IMR-90 (cell line): ENCODE data around the gene HTR3A. TPM values are rescaled to one million over a fixed set of nuclear protein-coding genes. Genes with fewer than 3 reads are reported as not detected.

Experiments used
- ATAC-seq: fragments of 200-7000 bp; cut with Tn5 transposase; 2 replicates; pipeline ENCODE4 v1.9.1; 2020; ENCODE audit warnings: low read depth, mild to moderate bottlenecking, moderate library complexity
- BruUV-seq: library from RNA; stranded (reverse); fragments of 400-500 nt; replicated peaks from 2 replicates; lab custom pipeline; 2021; lab: Mats Ljungman, UMichigan
- CTCF ChIA-PET: fragments of 300-600 bp; formaldehyde crosslinking; extraction: SDS; loops from one replicate; lab custom pipeline; 2021; ENCODE audit warnings: antibody characterized with exemption; lab: Yijun Ruan, JAX
- POLR2A ChIA-PET: fragments of 300-600 bp; sonication (Branson Sonifier 250); formaldehyde crosslinking; loops from one replicate; lab custom pipeline; 2022; ENCODE audit warnings: antibody characterized with exemption; ENCODE audit not compliant: unreplicated experiment; lab: Charles Lee
- DNase-seq: peaks from one replicate; pipeline ENCODE4 v3.0.0; 2013
- H2AFZ ChIP-seq: replicated peaks from 2 replicates; pipeline ENCODE3; 2013; ENCODE audit warnings: low read length, mild to moderate bottlenecking; ENCODE audit not compliant: poor library complexity
- H2AK5ac ChIP-seq: 2 replicates; pipeline ENCODE4 v1.6.1; 2013; ENCODE audit warnings: low read depth, low read length, inconsistent platforms
- H2AK9ac ChIP-seq: replicated peaks from 2 replicates; pipeline ENCODE3; 2013; ENCODE audit warnings: mild to moderate bottlenecking, low read depth, low read length, moderate library complexity; ENCODE audit not compliant: poor library complexity
- H2BK120ac ChIP-seq: 2 replicates; pipeline ENCODE4 v1.6.1; 2013; ENCODE audit warnings: low read depth, low read length, inconsistent platforms
- H2BK15ac ChIP-seq: 3 replicates; pipeline ENCODE4 v1.6.1; 2013; ENCODE audit warnings: low read depth, low read length, inconsistent platforms
- H2BK20ac ChIP-seq: 2 replicates; pipeline ENCODE4 v1.6.1; 2013; ENCODE audit warnings: low read depth, mild to moderate bottlenecking, inconsistent platforms, low read length, moderate library complexity
- H2BK5ac ChIP-seq: 2 replicates; pipeline ENCODE4 v1.6.1; 2013; ENCODE audit warnings: mild to moderate bottlenecking, low read depth, low read length, inconsistent platforms; ENCODE audit not compliant: poor library complexity, severe bottlenecking
- H3K14ac ChIP-seq: replicated peaks from 2 replicates; pipeline ENCODE4 v1.6.1; 2013; ENCODE audit warnings: low read depth, low read length, inconsistent platforms
- H3K18ac ChIP-seq: 2 replicates; pipeline ENCODE4 v1.6.1; 2013; ENCODE audit warnings: low read depth, low read length, control low read depth
- H3K23ac ChIP-seq: 2 replicates; pipeline ENCODE4 v1.6.1; 2013; ENCODE audit warnings: low read depth, low read length, inconsistent platforms
- H3K27ac ChIP-seq: 2 replicates; pipeline ENCODE4 v1.5.1; 2013; ENCODE audit warnings: mild to moderate bottlenecking, control low read depth, low read length; ENCODE audit not compliant: insufficient read depth
- H3K27me3 ChIP-seq: 2 replicates; pipeline ENCODE4 v1.6.1; 2013; ENCODE audit warnings: low read length; ENCODE audit not compliant: control insufficient read depth, insufficient read depth
- H3K36me3 ChIP-seq: 2 replicates; pipeline ENCODE4 v1.6.1; 2013; ENCODE audit warnings: low read length, mixed read lengths; ENCODE audit not compliant: control insufficient read depth, insufficient read depth
- H3K4ac ChIP-seq: 2 replicates; pipeline ENCODE4 v1.6.1; 2013; ENCODE audit warnings: low read depth, low read length, inconsistent platforms
- H3K4me1 ChIP-seq: 2 replicates; pipeline ENCODE4 v1.6.1; 2013; ENCODE audit warnings: low read length, mixed read lengths; ENCODE audit not compliant: control insufficient read depth, insufficient read depth
- H3K4me2 ChIP-seq: 2 replicates; pipeline ENCODE4 v1.6.1; 2013; ENCODE audit warnings: low read depth, mild to moderate bottlenecking, control low read depth, low read length, moderate library complexity
- H3K4me3 ChIP-seq: 2 replicates; pipeline ENCODE4 v1.5.1; 2013; ENCODE audit warnings: low read depth, mild to moderate bottlenecking, control low read depth, low read length, moderate library complexity; ENCODE audit not compliant: insufficient read depth
- H3K56ac ChIP-seq: 2 replicates; pipeline ENCODE4 v1.6.1; 2013; ENCODE audit warnings: low read length, inconsistent platforms; ENCODE audit not compliant: insufficient read depth; ENCODE audit errors: extremely low read depth
- H3K79me1 ChIP-seq, 2 experiments: 2 replicates each; pipeline ENCODE4 v1.6.1; 2013; ENCODE audit warnings: low read length in 2 of 2, inconsistent platforms in 1 of 2, low read depth in 1 of 2
- H3K9ac ChIP-seq: 2 replicates; pipeline ENCODE4 v1.6.1; 2013; ENCODE audit warnings: low read depth, low read length, control low read depth
- H3K9me1 ChIP-seq: 2 replicates; pipeline ENCODE4 v1.6.1; 2013; ENCODE audit warnings: low read length, inconsistent platforms; ENCODE audit not compliant: insufficient read depth
- H3K9me3 ChIP-seq: 2 replicates; pipeline ENCODE4 v1.6.1; 2013; ENCODE audit warnings: low read length; ENCODE audit not compliant: control insufficient read depth, insufficient read depth
- H4K20me1 ChIP-seq: 2 replicates; pipeline ENCODE4 v1.6.1; 2013; ENCODE audit warnings: low read length, inconsistent platforms; ENCODE audit not compliant: insufficient read depth
- H4K5ac ChIP-seq: 2 replicates; pipeline ENCODE4 v1.6.1; 2013; ENCODE audit warnings: mild to moderate bottlenecking, low read depth, low read length, control low read depth
- H4K8ac ChIP-seq, 2 experiments: 2 replicates each; pipeline ENCODE4 v1.6.1; 2013; ENCODE audit warnings: low read depth in 2 of 2, low read length in 2 of 2, control low read depth in 1 of 2, inconsistent platforms in 1 of 2
- H4K91ac ChIP-seq: 2 replicates; pipeline ENCODE4 v1.6.1; 2013; ENCODE audit warnings: low read depth, low read length, inconsistent platforms; ENCODE audit not compliant: insufficient read depth
- BHLHE40 ChIP-seq: fragments of 150-350 bp; IDR thresholded peaks from 2 replicates; pipeline ENCODE4 v1.6.1; 2016; ENCODE audit warnings: mild to moderate bottlenecking, low read depth, low read length
- CEBPB ChIP-seq: IDR thresholded peaks from 2 replicates; pipeline ENCODE4 v1.6.1; 2012; ENCODE audit warnings: low read depth, low read length, improper control_type of control experiment
- CHD1 ChIP-seq: IDR thresholded peaks from 2 replicates; pipeline ENCODE4 v1.6.1; 2012; ENCODE audit warnings: low read depth, low read length, improper control_type of control experiment
- FOS ChIP-seq: fragments of 150-350 bp; IDR thresholded peaks from 2 replicates; pipeline ENCODE4 v1.6.1; 2016; ENCODE audit warnings: low read depth, low read length
- MAFK ChIP-seq: IDR thresholded peaks from 2 replicates; pipeline ENCODE4 v1.6.1; 2012; ENCODE audit warnings: low read depth, low read length, improper control_type of control experiment
- MAZ ChIP-seq: IDR thresholded peaks from 2 replicates; pipeline ENCODE4 v1.6.1; 2012; ENCODE audit warnings: low read depth, mild to moderate bottlenecking, low read length, improper control_type of control experiment, moderate library complexity, borderline replicate concordance
- MXI1 ChIP-seq: IDR thresholded peaks from 2 replicates; pipeline ENCODE4 v1.6.1; 2012; ENCODE audit warnings: low read depth, mild to moderate bottlenecking, low read length, moderate library complexity, borderline replicate concordance
- NFE2L2 ChIP-seq: fragments of 150-350 bp; IDR thresholded peaks from 2 replicates; pipeline ENCODE4 v1.6.1; 2016; ENCODE audit warnings: low read depth, mild to moderate bottlenecking, low read length
- POLR2A ChIP-seq: IDR thresholded peaks from 2 replicates; pipeline ENCODE4 v1.6.1; 2012; ENCODE audit warnings: mild to moderate bottlenecking, low read depth, low read length
- RAD21 ChIP-seq: IDR thresholded peaks from 2 replicates; pipeline ENCODE4 v1.6.1; 2012; ENCODE audit warnings: low read length, improper control_type of control experiment
- RCOR1 ChIP-seq: IDR thresholded peaks from 2 replicates; pipeline ENCODE4 v1.6.1; 2012; ENCODE audit warnings: mild to moderate bottlenecking, low read length, improper control_type of control experiment; ENCODE audit not compliant: insufficient replicate concordance
- RFX5 ChIP-seq: IDR thresholded peaks from 2 replicates; pipeline ENCODE4 v1.8.0; 2012; ENCODE audit warnings: low read depth, mild to moderate bottlenecking, low read length, moderate library complexity
- SMC3 ChIP-seq: fragments of 150-350 bp; IDR thresholded peaks from 2 replicates; pipeline ENCODE4 v1.6.1; 2016; ENCODE audit warnings: low read depth, mild to moderate bottlenecking, antibody characterized with exemption, low read length, moderate library complexity
- WGBS, 2 experiments: methylation state at CpG; one replicate each; pipeline versions ENCODE4 v1.1.5 to v1.1.7; 2013; ENCODE audit warnings: missing lambda C conversion rate in 2 of 2; ENCODE audit not compliant: insufficient read length in 1 of 2; ENCODE audit errors: extremely low coverage in 2 of 2; 5-methylcytosine and 5-hydroxymethylcytosine counted together
- dilution Hi-C: fragments of 300-500 bp; cut with HindIII; formaldehyde crosslinking; loops from one replicate; pipeline ENCODE4 v1.14.3; 2018; ENCODE audit warnings: low sequenced_read_pairs; ENCODE audit not compliant: unreplicated experiment
- in situ Hi-C: fragments of 300-500 bp; cut with MboI; formaldehyde crosslinking; loops from 3 replicates; pipeline ENCODE4 v1.14.3; 2019; ENCODE audit warnings: low sequenced_read_pairs, inconsistent platforms, mixed read lengths
- intact Hi-C: fragments of 100-400 bp; cut with micrococcal nuclease; formaldehyde crosslinking; loops from 2 replicates; pipeline ENCODE4 v1.10.0; 2022
- polyA plus RNA-seq, 3 experiments: library from polyadenylated mRNA; depleted of rRNA; stranded (reverse); fragments of >200 nt; gene quantifications; 2 replicates each; pipeline ENCODE4 v1.2.3, GENCODE V29; 2012; ENCODE audit warnings: low replicate concordance in 1 of 3
- total RNA-seq: library from RNA; depleted of rRNA; stranded (reverse); fragments of >200 nt; gene quantifications from 2 replicates; pipeline ENCODE4 v1.2.3, GENCODE V29; 2012
- TF ChIP-seq, protein P1 (sequence below): fragments of 150-350 bp; IDR thresholded peaks from 2 replicates; pipeline ENCODE4 v1.6.1; 2016; ENCODE audit warnings: low read depth, mild to moderate bottlenecking, low read length, moderate library complexity, borderline replicate concordance
- TF ChIP-seq, protein P2 (sequence below): fragments of 150-350 bp; IDR thresholded peaks from 2 replicates; pipeline ENCODE4 v1.6.1; 2017; ENCODE audit warnings: mild to moderate bottlenecking, antibody characterized with exemption, low read length, low read depth
- TF ChIP-seq, protein P3 (sequence below): conservative IDR thresholded peaks from 2 replicates; pipeline ENCODE4 v1.5.1; 2012; ENCODE audit warnings: mild to moderate bottlenecking, low read depth, low read length, improper control_type of control experiment

HTR3A gene
- total and polyA plus RNA-seq, 2 of the 4 experiments (the other 2 are of a cell fraction), result not detected

DNA sequence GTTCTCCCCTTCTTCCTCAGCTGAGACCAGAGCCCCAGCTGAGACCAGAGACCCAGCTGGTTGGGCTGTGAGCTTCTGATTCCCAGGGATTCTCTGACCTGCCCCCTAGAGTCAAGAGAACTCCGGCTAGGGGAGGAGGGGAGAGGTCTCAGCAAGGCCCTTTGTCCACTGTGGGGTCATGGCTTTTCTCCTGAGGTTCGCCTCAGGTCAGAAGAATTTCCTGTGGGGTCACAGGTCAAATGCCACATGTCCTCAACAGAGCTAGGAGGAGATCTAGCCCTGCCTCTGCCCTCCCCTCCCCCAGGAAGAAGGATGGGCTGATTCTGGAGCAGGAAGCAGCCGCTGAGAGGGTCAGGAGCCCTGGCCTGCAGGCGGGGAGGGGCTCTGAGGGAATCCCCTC lies 23.7 kb downstream of the HTR3A start:
- Histone ChIP-seq H3K23ac (no peak overlapping the region), H3K9ac (no peak overlapping the region), H3K27me3 (no peaks in the 10 kb centered on the region), H4K8ac (no peak overlapping the region), H2AK5ac (no peak overlapping the region), H3K4ac (no peak overlapping the region), H3K9me1 (no peaks in the 10 kb centered on the region), H2AK9ac (no peak overlapping the region), H2BK5ac (no peak overlapping the region), H3K56ac (no peak overlapping the region), H3K4me3 (no peak overlapping the region), H2BK20ac (no peak overlapping the region), H3K18ac (no peak overlapping the region), H3K79me1 (no peaks in the 10 kb centered on the region), H4K5ac (no peak overlapping the region), H2BK15ac (no peak overlapping the region), H3K4me2 (no peak overlapping the region), H3K4me1 (no peaks in the 10 kb centered on the region), H2BK120ac (no peak overlapping the region), H4K91ac (no peak overlapping the region), H3K14ac (no peak overlapping the region), H3K9me3 (no peaks in the 10 kb centered on the region), H2AFZ (no peak overlapping the region), H3K36me3 (no peaks in the 10 kb centered on the region), H3K27ac (no peak overlapping the region), H4K20me1 (no peaks in the 10 kb centered on the region)
- BruUV-seq, result no TSS peak
- no CpG with 5 or more reads among the region's 4 CpGs for WGBS, 2 experiments
- in situ Hi-C loops, result no loop called here
- ATAC-seq (no peak), DNase-seq (no peak)
- intact Hi-C loops, result no loop called here
- CTCF ChIA-PET, result no interaction called here
- POLR2A ChIA-PET, result no interaction called here
- dilution Hi-C loops, result no loop called here
- TF ChIP-seq, protein P1, sequence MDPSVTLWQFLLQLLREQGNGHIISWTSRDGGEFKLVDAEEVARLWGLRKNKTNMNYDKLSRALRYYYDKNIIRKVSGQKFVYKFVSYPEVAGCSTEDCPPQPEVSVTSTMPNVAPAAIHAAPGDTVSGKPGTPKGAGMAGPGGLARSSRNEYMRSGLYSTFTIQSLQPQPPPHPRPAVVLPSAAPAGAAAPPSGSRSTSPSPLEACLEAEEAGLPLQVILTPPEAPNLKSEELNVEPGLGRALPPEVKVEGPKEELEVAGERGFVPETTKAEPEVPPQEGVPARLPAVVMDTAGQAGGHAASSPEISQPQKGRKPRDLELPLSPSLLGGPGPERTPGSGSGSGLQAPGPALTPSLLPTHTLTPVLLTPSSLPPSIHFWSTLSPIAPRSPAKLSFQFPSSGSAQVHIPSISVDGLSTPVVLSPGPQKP, result no peak
- no peak for TF ChIP-seq MAZ
- TF ChIP-seq, protein P2, sequence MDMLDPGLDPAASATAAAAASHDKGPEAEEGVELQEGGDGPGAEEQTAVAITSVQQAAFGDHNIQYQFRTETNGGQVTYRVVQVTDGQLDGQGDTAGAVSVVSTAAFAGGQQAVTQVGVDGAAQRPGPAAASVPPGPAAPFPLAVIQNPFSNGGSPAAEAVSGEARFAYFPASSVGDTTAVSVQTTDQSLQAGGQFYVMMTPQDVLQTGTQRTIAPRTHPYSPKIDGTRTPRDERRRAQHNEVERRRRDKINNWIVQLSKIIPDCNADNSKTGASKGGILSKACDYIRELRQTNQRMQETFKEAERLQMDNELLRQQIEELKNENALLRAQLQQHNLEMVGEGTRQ, result no peak
- TF ChIP-seq, protein P3, sequence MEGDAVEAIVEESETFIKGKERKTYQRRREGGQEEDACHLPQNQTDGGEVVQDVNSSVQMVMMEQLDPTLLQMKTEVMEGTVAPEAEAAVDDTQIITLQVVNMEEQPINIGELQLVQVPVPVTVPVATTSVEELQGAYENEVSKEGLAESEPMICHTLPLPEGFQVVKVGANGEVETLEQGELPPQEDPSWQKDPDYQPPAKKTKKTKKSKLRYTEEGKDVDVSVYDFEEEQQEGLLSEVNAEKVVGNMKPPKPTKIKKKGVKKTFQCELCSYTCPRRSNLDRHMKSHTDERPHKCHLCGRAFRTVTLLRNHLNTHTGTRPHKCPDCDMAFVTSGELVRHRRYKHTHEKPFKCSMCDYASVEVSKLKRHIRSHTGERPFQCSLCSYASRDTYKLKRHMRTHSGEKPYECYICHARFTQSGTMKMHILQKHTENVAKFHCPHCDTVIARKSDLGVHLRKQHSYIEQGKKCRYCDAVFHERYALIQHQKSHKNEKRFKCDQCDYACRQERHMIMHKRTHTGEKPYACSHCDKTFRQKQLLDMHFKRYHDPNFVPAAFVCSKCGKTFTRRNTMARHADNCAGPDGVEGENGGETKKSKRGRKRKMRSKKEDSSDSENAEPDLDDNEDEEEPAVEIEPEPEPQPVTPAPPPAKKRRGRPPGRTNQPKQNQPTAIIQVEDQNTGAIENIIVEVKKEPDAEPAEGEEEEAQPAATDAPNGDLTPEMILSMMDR, result no peak
- no peak for TF ChIP-seq RCOR1
- TF ChIP-seq MXI1, result no peak
- no peak for TF ChIP-seq FOS
- TF ChIP-seq MAFK, result no peak
- TF ChIP-seq RFX5, result no peak
- no peak for TF ChIP-seq CEBPB
- TF ChIP-seq POLR2A, result no peak
- TF ChIP-seq BHLHE40, result no peak
- no peak for TF ChIP-seq NFE2L2
- no peak for TF ChIP-seq SMC3
- no peak for TF ChIP-seq RAD21
- no peak for TF ChIP-seq CHD1
